GM12878 (cell line): ENCODE data around the gene DRC1. TPM values are rescaled to one million over a fixed set of nuclear protein-coding genes. Genes with fewer than 3 reads are reported as not detected.
"Not testable (repeated sequence)": the region's sequence is repeated elsewhere in the genome, so short reads cannot be mapped to it uniquely, and the experiment has no call there.

Source experiments
- ATAC-seq: fragments of 200-7000 bp; cut with Tn5 transposase; 3 replicates; pipeline ENCODE4 v1.9.1; 2020; ENCODE audit warnings: mild to moderate bottlenecking, moderate library complexity
- BruUV-seq: library from RNA; stranded (reverse); fragments of 400-500 nt; replicated peaks from 2 replicates; lab custom pipeline; 2021; lab: Mats Ljungman, UMichigan
- CTCF ChIA-PET: fragments of 300-600 bp; sonication (Branson Sonifier 250); formaldehyde crosslinking; extraction: SDS; loops from one replicate; lab custom pipeline; 2021; ENCODE audit warnings: inconsistent platforms; lab: Yijun Ruan, JAX
- POLR2A ChIA-PET: fragments of 350-600 bp; formaldehyde crosslinking; extraction: SDS; loops from one replicate; lab custom pipeline; 2021; ENCODE audit warnings: inconsistent platforms; lab: Charles Lee
- RAD21 ChIA-PET: fragments of 300-600 bp; sonication (Branson Sonifier 250); formaldehyde crosslinking; loops from one replicate; lab custom pipeline; 2023; ENCODE audit warnings: antibody characterized with exemption; ENCODE audit not compliant: unreplicated experiment; lab: Charles Lee
- SMC1A ChIA-PET: fragments of 300-600 bp; sonication (Branson Sonifier 250); formaldehyde crosslinking; loops from one replicate; lab custom pipeline; 2023; ENCODE audit not compliant: unreplicated experiment, uncharacterized antibody; lab: Charles Lee
- DNase-seq: peaks from one replicate; pipeline ENCODE4 v3.0.0-alpha.2; 2011; ENCODE audit warnings: low read depth, low spot score
- FAIRE-seq: peaks from 3 replicates; lab custom pipeline; 2011; peaks lifted over from hg19 to GRCh38; lab: Jason Lieb, UNC
- H2AFZ ChIP-seq: 2 replicates; pipeline ENCODE4 v1.6.0; 2011; ENCODE audit warnings: low read depth, low read length, control low read depth; ENCODE audit not compliant: control insufficient read depth
- H3K27ac ChIP-seq: 2 replicates; pipeline ENCODE4 v1.5.1; 2011; ENCODE audit warnings: control low read depth; ENCODE audit not compliant: control insufficient read depth, insufficient read depth
- H3K27me3 ChIP-seq, 2 experiments: replicated peaks in 1 of 2; 2 replicates each; pipeline versions ENCODE4 v1.6.0 to v1.6.1; 2011; ENCODE audit warnings: low read length in 1 of 2; ENCODE audit not compliant: control insufficient read depth in 2 of 2, insufficient read depth in 2 of 2
- H3K36me3 ChIP-seq, 2 experiments: 2 replicates each; pipeline ENCODE4 v1.5.1; 2011; ENCODE audit warnings: low read length in 1 of 2; ENCODE audit not compliant: control insufficient read depth in 2 of 2, insufficient read depth in 2 of 2
- H3K4me1 ChIP-seq: 2 replicates; pipeline ENCODE4 v1.6.1; 2011; ENCODE audit warnings: mild to moderate bottlenecking, low read length, moderate library complexity, mixed read lengths; ENCODE audit not compliant: control insufficient read depth, insufficient read depth
- H3K4me2 ChIP-seq: 2 replicates; pipeline ENCODE4 v1.6.0; 2011; ENCODE audit warnings: control low read depth; ENCODE audit not compliant: control insufficient read depth, insufficient read depth
- H3K4me3 ChIP-seq: fragments of 200-600 bp; sonication (generic); 2 replicates; pipeline ENCODE4 v1.5.1; 2016
- H3K79me2 ChIP-seq: 2 replicates; pipeline ENCODE4 v1.6.0; 2011; ENCODE audit warnings: low read length; ENCODE audit not compliant: control insufficient read depth, insufficient read depth
- H3K9ac ChIP-seq: 2 replicates; pipeline ENCODE4 v1.8.0; 2011; ENCODE audit warnings: low read length, control low read depth, mixed read lengths; ENCODE audit not compliant: control insufficient read depth, insufficient read depth
- H3K9me3 ChIP-seq: replicated peaks from 3 replicates; pipeline ENCODE4 v1.5.1; 2011; ENCODE audit warnings: mild to moderate bottlenecking, low read length; ENCODE audit not compliant: control insufficient read depth, insufficient read depth
- H4K20me1 ChIP-seq: 2 replicates; pipeline ENCODE4 v1.6.0; 2011; ENCODE audit not compliant: control insufficient read depth, insufficient read depth
- BRCA1 ChIP-seq: IDR thresholded peaks from 2 replicates; pipeline ENCODE4 v1.6.1; 2011; ENCODE audit warnings: low read depth, low read length, improper control_type of control experiment
- CEBPB ChIP-seq, 2 experiments: fragments of 150-350 bp in 1 of 2; IDR thresholded peaks; 2 replicates each; pipeline ENCODE4 v1.6.1; 2012 to 2014; ENCODE audit warnings: low read depth in 2 of 2, low read length in 2 of 2, borderline replicate concordance in 1 of 2, inconsistent platforms in 1 of 2
- CHD4 ChIP-seq: fragments of 200-600 bp; sonication (generic); IDR thresholded peaks from 2 replicates; pipeline ENCODE4 v1.6.1; 2016; ENCODE audit warnings: mild to moderate bottlenecking
- DPF2 ChIP-seq: fragments of 450-650 bp; IDR thresholded peaks from 2 replicates; pipeline ENCODE4 v1.6.1; 2017; ENCODE audit warnings: mild to moderate bottlenecking
- MYC ChIP-seq: IDR thresholded peaks from 2 replicates; pipeline ENCODE4 v1.6.1; 2011; ENCODE audit warnings: mild to moderate bottlenecking, low read length, moderate library complexity, inconsistent platforms; ENCODE audit not compliant: insufficient read depth, insufficient replicate concordance, insufficient read length, severe bottlenecking
- NFIC ChIP-seq: IDR thresholded peaks from 2 replicates; pipeline ENCODE4 v1.6.1; 2012; ENCODE audit warnings: low read depth, mild to moderate bottlenecking, inconsistent platforms, low read length, moderate library complexity
- PAX5 ChIP-seq: IDR thresholded peaks from 2 replicates; pipeline ENCODE4 v1.6.1; 2011; ENCODE audit warnings: low read depth, low read length, borderline replicate concordance
- RB1 ChIP-seq: fragments of 450-650 bp; formaldehyde crosslinking; IDR thresholded peaks from 2 replicates; pipeline ENCODE4 v1.6.1; 2017; ENCODE audit warnings: mild to moderate bottlenecking, borderline replicate concordance
- SIN3A ChIP-seq: IDR thresholded peaks from 2 replicates; pipeline ENCODE4 v1.6.1; 2012; ENCODE audit warnings: low read depth, low read length, improper control_type of control experiment
- SMAD1 ChIP-seq: fragments of 450-650 bp; IDR thresholded peaks from 2 replicates; pipeline ENCODE4 v1.6.1; 2018; ENCODE audit warnings: mild to moderate bottlenecking, low read depth; ENCODE audit not compliant: partially characterized antibody
- TARDBP ChIP-seq: IDR thresholded peaks from 2 replicates; pipeline ENCODE4 v1.6.1; 2016; ENCODE audit warnings: borderline replicate concordance
- TBL1XR1 ChIP-seq: IDR thresholded peaks from 2 replicates; pipeline ENCODE4 v1.6.1; 2012; ENCODE audit warnings: low read depth, low read length, improper control_type of control experiment
- YY1 ChIP-seq: IDR thresholded peaks from 2 replicates; pipeline ENCODE4 v1.6.1; 2011; ENCODE audit warnings: low read depth, mild to moderate bottlenecking, low read length
- ZZZ3 ChIP-seq: IDR thresholded peaks from 2 replicates; pipeline ENCODE4 v1.6.1; 2011; ENCODE audit warnings: low read depth; ENCODE audit not compliant: control insufficient read depth, insufficient read length
- WGBS: methylation state at CpG from one replicate; pipeline ENCODE4 v1.1.6; 2016; ENCODE audit warnings: low lambda C conversion rate; ENCODE audit not compliant: insufficient replicate concordance, insufficient coverage; ENCODE audit errors: missing lambda C conversion rate; 5-methylcytosine and 5-hydroxymethylcytosine counted together
- in situ Hi-C: fragments of 300-500 bp; cut with MboI; formaldehyde crosslinking; loops from 9 replicates; pipeline ENCODE4 v1.14.3; 2018; ENCODE audit warnings: mixed read lengths
- intact Hi-C: fragments of 100-400 bp; cut with micrococcal nuclease; formaldehyde crosslinking; loops from one replicate; pipeline ENCODE4 v1.14.2; 2022; ENCODE audit not compliant: unreplicated experiment
- polyA plus RNA-seq, 11 experiments: library from polyadenylated mRNA; depleted of rRNA in 4 of 11; unstranded in 6 of 11; stranded (reverse) in 5 of 11; fragments of >200 nt; fragmentation: Nextera tagmentation in 4 of 11; fragmentation: Illumina TruSeq in 1 of 11; extraction: Ambion mirVana in 4 of 11; extraction: Trizol in 1 of 11; gene quantifications; 1 replicate in 1 of 11; 2 replicates in 10 of 11; pipeline versions ENCODE4 v1.2.1 to v1.2.3, GENCODE V29; 2011 to 2016; ENCODE audit warnings: inconsistent platforms in 2 of 11, missing spikeins in 2 of 11, low read depth in 1 of 11
- total RNA-seq, 4 experiments: library from RNA; depleted of rRNA in 3 of 4; stranded (reverse); fragments of >200 nt in 3 of 4; fragmentation: Illumina TruSeq in 1 of 4; extraction: Trizol in 1 of 4; gene quantifications; 2 replicates each; pipeline versions ENCODE4 v1.2.1 to v1.2.3, GENCODE V29; 2013 to 2021
- TF ChIP-seq, protein P1 (sequence below): fragments of 450-650 bp; IDR thresholded peaks from 2 replicates; pipeline ENCODE4 v1.6.1; 2016; ENCODE audit warnings: mild to moderate bottlenecking
- TF ChIP-seq, protein P2 (sequence below): IDR thresholded peaks from 2 replicates; pipeline ENCODE4 v1.6.1; 2011; ENCODE audit warnings: borderline replicate concordance, low read depth, mild to moderate bottlenecking, moderate library complexity, low read length; ENCODE audit not compliant: insufficient read depth, poor library complexity, severe bottlenecking
- TF ChIP-seq, protein P3 (sequence below): fragments of 450-650 bp; IDR thresholded peaks from 2 replicates; pipeline ENCODE4 v1.6.1; 2014; ENCODE audit warnings: mild to moderate bottlenecking

DRC1 gene
- total and polyA plus RNA-seq, 10 of the 15 experiments (the other 5 are each of a cell fraction or from before 2014, with no cell fraction given) = 0.03 TPM; not detected in 9

DNA sequence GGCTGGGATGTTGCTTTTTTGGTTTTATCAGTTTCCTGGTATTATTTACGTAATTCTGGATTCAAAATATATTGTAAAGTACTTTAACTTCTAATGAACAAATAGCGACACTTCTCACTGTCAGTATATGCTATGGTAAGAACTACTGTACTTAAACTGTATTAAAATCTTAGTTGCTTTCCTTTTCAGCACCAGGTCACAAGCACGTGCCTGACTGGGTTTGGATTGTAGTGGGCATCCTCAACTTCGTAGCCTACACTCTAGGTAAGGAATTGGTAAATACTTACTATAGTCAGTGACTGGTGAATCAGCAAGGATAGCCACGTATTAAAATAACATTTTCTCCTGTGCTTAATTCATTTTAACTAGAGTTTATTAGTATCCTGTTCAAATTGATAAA, 34.8 kb upstream of the DRC1 start:
- ChIA-PET POLR2A (no interaction called here), RAD21 (no interaction called here), CTCF (interaction anchor here (0.8 kb wide), 1 partner anchor 20 kb away, joined by 3 read pairs; the partner anchor contains the start of gene ADGRF3), SMC1A (no interaction called here)
- in situ Hi-C loops = no loop called here
- Histone ChIP-seq H3K9ac (no peak overlapping the region), H3K4me1 (no peaks in the 10 kb centered on the region), H3K4me3 (no peak overlapping the region), H3K79me2 (peaks cover 11% of the 10 kb centered on the region), H3K27me3 (no peaks in the 10 kb centered on the region), H3K27ac (no peak overlapping the region), H2AFZ (no peak overlapping the region), H3K9me3 (no peaks in the 10 kb centered on the region), H3K36me3 (peaks cover 0 to 16% of the 10 kb centered on the region in 2 experiments; a peak in 2 of 4 replicates), H3K4me2 (no peak overlapping the region), H4K20me1 (no peaks in the 10 kb centered on the region)
- 96% methylated on average over 5 of the region's 5 CpGs for WGBS
- DNase-seq (no peak), ATAC-seq (no peak), FAIRE-seq (peak; percentile 41)
- no TSS peak for BruUV-seq
- TF ChIP-seq MYC (no peak), YY1 (no peak), PAX5 (no peak), TARDBP (no peak), DPF2 (no peak), ZZZ3 (no peak), SIN3A (no peak), TBL1XR1 (no peak), CEBPB (IDR thresholded peaks at IDR 0.05; ENCODE audit: borderline replicate concordance in 1 of 2, low read depth in 2 of 2, low read length in 2 of 2) (no peak), RB1 (no peak), NFIC (no peak), CHD4 (no peak), BRCA1 (no peak), SMAD1 (no peak)
- TF ChIP-seq, protein P1, sequence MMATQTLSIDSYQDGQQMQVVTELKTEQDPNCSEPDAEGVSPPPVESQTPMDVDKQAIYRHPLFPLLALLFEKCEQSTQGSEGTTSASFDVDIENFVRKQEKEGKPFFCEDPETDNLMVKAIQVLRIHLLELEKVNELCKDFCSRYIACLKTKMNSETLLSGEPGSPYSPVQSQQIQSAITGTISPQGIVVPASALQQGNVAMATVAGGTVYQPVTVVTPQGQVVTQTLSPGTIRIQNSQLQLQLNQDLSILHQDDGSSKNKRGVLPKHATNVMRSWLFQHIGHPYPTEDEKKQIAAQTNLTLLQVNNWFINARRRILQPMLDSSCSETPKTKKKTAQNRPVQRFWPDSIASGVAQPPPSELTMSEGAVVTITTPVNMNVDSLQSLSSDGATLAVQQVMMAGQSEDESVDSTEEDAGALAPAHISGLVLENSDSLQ = no peak
- TF ChIP-seq, protein P2, sequence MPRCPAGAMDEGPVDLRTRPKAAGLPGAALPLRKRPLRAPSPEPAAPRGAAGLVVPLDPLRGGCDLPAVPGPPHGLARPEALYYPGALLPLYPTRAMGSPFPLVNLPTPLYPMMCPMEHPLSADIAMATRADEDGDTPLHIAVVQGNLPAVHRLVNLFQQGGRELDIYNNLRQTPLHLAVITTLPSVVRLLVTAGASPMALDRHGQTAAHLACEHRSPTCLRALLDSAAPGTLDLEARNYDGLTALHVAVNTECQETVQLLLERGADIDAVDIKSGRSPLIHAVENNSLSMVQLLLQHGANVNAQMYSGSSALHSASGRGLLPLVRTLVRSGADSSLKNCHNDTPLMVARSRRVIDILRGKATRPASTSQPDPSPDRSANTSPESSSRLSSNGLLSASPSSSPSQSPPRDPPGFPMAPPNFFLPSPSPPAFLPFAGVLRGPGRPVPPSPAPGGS = no peak
- TF ChIP-seq, protein P3, sequence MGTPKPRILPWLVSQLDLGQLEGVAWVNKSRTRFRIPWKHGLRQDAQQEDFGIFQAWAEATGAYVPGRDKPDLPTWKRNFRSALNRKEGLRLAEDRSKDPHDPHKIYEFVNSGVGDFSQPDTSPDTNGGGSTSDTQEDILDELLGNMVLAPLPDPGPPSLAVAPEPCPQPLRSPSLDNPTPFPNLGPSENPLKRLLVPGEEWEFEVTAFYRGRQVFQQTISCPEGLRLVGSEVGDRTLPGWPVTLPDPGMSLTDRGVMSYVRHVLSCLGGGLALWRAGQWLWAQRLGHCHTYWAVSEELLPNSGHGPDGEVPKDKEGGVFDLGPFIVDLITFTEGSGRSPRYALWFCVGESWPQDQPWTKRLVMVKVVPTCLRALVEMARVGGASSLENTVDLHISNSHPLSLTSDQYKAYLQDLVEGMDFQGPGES = no peak
- intact Hi-C loops = no loop called here

DNA sequence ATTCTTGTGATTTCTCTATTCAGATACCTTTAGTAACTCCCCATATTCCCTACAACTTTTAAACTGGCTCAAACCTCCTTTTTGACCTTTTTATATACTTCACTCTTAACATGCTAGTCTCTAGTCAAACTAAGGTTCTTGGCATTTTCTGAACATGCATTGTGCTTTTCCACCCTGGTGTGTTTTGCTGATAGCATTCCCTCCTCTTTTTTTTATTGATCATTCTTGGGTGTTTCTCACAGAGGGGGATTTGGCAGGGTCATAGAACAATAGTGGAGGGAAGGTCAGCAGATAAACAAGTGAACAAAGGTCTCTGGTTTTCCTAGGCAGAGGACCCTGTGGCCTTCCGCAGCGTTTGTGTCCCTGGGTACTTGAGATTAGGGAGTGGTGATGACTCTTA, 32.1 kb upstream of the DRC1 start:
- intact Hi-C loops, H3K9ac ChIP-seq, SMC1A ChIA-PET, H3K4me1 ChIP-seq, POLR2A ChIA-PET, H3K4me2 ChIP-seq, FAIRE-seq, CTCF ChIA-PET, in situ Hi-C loops, BruUV-seq, H2AFZ ChIP-seq, H3K4me3 ChIP-seq, DNase-seq, H3K79me2 ChIP-seq, H3K27ac ChIP-seq, ATAC-seq, H4K20me1 ChIP-seq, H3K9me3 ChIP-seq, H3K27me3 ChIP-seq, RAD21 ChIA-PET: not testable (repeated sequence)
- H3K36me3 ChIP-seq = peaks cover 0 to 18% of the 10 kb centered on the region in 2 experiments; a peak in 3 of 4 replicates
- no CpG with 5 or more reads among the region's 2 CpGs for WGBS
